ENCODE data around the gene CRLF1. TPM values are rescaled to one million over a fixed set of nuclear protein-coding genes. Genes with fewer than 3 reads are reported as not detected.

Gene CRLF1
- total RNA-seq, 2 donors from 2014 or later, result 10.4 to 10.5 TPM

DNA sequence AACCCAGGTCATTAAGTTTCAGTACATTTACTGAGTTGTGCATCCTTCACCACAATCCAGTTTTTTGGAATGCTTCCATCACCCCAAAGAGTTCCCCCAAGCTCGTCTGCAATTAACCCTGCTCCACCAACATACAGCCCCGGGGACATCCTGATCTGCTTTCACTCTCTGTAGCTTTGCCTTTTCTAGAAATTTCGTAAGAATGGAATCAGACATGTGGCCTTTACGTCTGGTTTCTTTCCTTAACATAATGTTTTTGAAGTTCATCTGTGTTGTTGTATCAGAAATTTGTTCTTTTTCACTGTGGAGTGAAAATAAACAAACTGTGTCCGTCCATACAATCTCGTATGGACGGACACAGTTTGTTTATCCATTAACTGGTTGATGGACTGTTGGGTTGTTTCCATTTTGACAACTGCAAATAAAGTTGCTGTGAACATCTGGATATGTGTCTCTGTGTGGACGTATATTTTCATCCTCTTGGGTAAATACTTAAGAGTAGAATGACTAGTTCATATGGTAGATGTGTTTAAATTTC is 33.2 kb upstream of the CRLF1 start:
- no peak for TF ChIP-seq CTCF (conservative IDR thresholded peaks at IDR 0.05)
- no peak for DNase-seq
- Histone ChIP-seq H3K36me3 (ENCODE audit: control insufficient read depth, insufficient read depth, low read length) (no peaks in the 10 kb centered on the region), H3K27me3 (ENCODE audit: control insufficient read depth, insufficient read depth, low read length, poor library complexity, severe bottlenecking) (peaks cover 11% of the 10 kb centered on the region), H3K9me3 (ENCODE audit: control insufficient read depth, low read length) (no peaks in the 10 kb centered on the region), H3K27ac (ENCODE audit: low read depth, low read length) (no peak overlapping the region), H3K4me3 (ENCODE audit: low read length) (no peak overlapping the region), H3K4me1 (ENCODE audit: control insufficient read depth, insufficient read depth, low read length) (no peaks in the 10 kb centered on the region), H3K9ac (ENCODE audit: extremely low read depth, low read length, poor library complexity, severe bottlenecking) (no peak overlapping the region)
- 97 to 98% methylated on average over 8 of the region's 8 CpGs for WGBS, 2 experiments (ENCODE audit: insufficient coverage in 1 of 2, insufficient read length in 1 of 2)
- H3K9me3 Mint-ChIP-seq, result no peaks in the 10 kb centered on the region
- H3K27ac Mint-ChIP-seq, result no peak overlapping the region
- no peak overlapping the region for H3K4me3 Mint-ChIP-seq
- H3K4me1 Mint-ChIP-seq, result peaks cover 9% of the 10 kb centered on the region
- H3K27me3 Mint-ChIP-seq (ENCODE audit: insufficient read depth), result peaks cover 11% of the 10 kb centered on the region
- H3K36me3 Mint-ChIP-seq (ENCODE audit: low read depth), result peaks cover 2% of the 10 kb centered on the region

- H3K9me3 ChIP-seq (ENCODE audit: control insufficient read depth, low read length), result no peaks in the 10 kb centered on the region
- Mint-ChIP-seq H3K4me3 (peak overlapping the region; percentile 74), H3K9me3 (no peaks in the 10 kb centered on the region), H3K4me1 (peaks cover 4% of the 10 kb centered on the region), H3K36me3 (ENCODE audit: low read depth) (no peaks in the 10 kb centered on the region), H3K27ac (peak overlapping the region; percentile 48), H3K27me3 (ENCODE audit: insufficient read depth) (peaks cover 26% of the 10 kb centered on the region)
- no peak overlapping the region for H3K9ac ChIP-seq (ENCODE audit: extremely low read depth, low read length, poor library complexity, severe bottlenecking)
- DNase-seq, result peak; percentile 76
- no peak overlapping the region for H3K27ac ChIP-seq (ENCODE audit: low read depth, low read length)
- no peak for TF ChIP-seq CTCF (conservative IDR thresholded peaks at IDR 0.05)
- no peaks in the 10 kb centered on the region for H3K4me1 ChIP-seq (ENCODE audit: control insufficient read depth, insufficient read depth, low read length)
- peak overlapping the region; percentile 86 for H3K4me3 ChIP-seq (ENCODE audit: low read length)
- no peaks in the 10 kb centered on the region for H3K36me3 ChIP-seq (ENCODE audit: control insufficient read depth, insufficient read depth, low read length)
- WGBS, 2 experiments (ENCODE audit: insufficient coverage in 1 of 2, insufficient read length in 1 of 2), result 90 to 100% methylated on average over 1 to 2 of the region's 3 CpGs
- peaks cover 15% of the 10 kb centered on the region for H3K27me3 ChIP-seq (ENCODE audit: control insufficient read depth, insufficient read depth, low read length, poor library complexity, severe bottlenecking)
These were observed 31.4 kb upstream of the CRLF1 start for GRCh38 chr19:18637673-18638630.

- 3 to 4% methylated on average over 25 to 47 of the region's 47 CpGs for WGBS, 2 experiments (ENCODE audit: insufficient coverage in 1 of 2, insufficient read length in 1 of 2)
- Histone ChIP-seq H3K9ac (ENCODE audit: extremely low read depth, low read length, poor library complexity, severe bottlenecking) (peak within 1 kb of the TSS; percentile 53), H3K36me3 (ENCODE audit: control insufficient read depth, insufficient read depth, low read length) (no peaks in the 10 kb centered on the region), H3K9me3 (ENCODE audit: control insufficient read depth, low read length) (no peaks in the 10 kb centered on the region), H3K27ac (ENCODE audit: low read depth, low read length) (no peak within 1 kb of the TSS), H3K4me1 (ENCODE audit: control insufficient read depth, insufficient read depth, low read length) (no peaks in the 10 kb centered on the region), H3K27me3 (ENCODE audit: control insufficient read depth, insufficient read depth, low read length, poor library complexity, severe bottlenecking) (peaks cover 15% of the 10 kb centered on the region), H3K4me3 (ENCODE audit: low read length) (peak within 1 kb of the TSS; percentile 86)
- H3K9me3 Mint-ChIP-seq, result no peaks in the 10 kb centered on the region
- H3K27ac Mint-ChIP-seq, result peak within 1 kb of the TSS; percentile 84
- no peak for DNase-seq
- no peak for TF ChIP-seq CTCF (conservative IDR thresholded peaks at IDR 0.05)
- peak within 1 kb of the TSS; percentile 74 for H3K4me3 Mint-ChIP-seq
- H3K4me1 Mint-ChIP-seq, result peaks cover 4% of the 10 kb centered on the region
- H3K36me3 Mint-ChIP-seq (ENCODE audit: low read depth), result no peaks in the 10 kb centered on the region
- peaks cover 26% of the 10 kb centered on the region for H3K27me3 Mint-ChIP-seq (ENCODE audit: insufficient read depth)
These were observed 30.5 kb upstream of the CRLF1 start, which contains the start of gene KLHL26 for GRCh38 chr19:18636969-18637629. TSS of gene KLHL26 (plus strand) at chr19:18637028. CDS start at chr19:18637055, 27 bp downstream.
